HepG2 (cell line): ENCODE data around the gene LYST. TPM values are rescaled to one million over a fixed set of nuclear protein-coding genes. Genes with fewer than 3 reads are reported as not detected.
A peak's percentile ranks its signal among the peaks of the same experiment; 100 is the strongest.

Source experiments
- CREB3 ChIP-seq: sonication (generic); formaldehyde crosslinking; IDR thresholded peaks from 2 replicates; pipeline ENCODE4 v1.5.0; 2020; ENCODE audit warnings: missing genetic modification reagents
- FOSL2 ChIP-seq: sonication (generic); formaldehyde crosslinking; IDR thresholded peaks from 2 replicates; pipeline ENCODE4 v1.4.0; 2020; ENCODE audit warnings: missing genetic modification reagents
- GFI1 ChIP-seq: sonication (generic); formaldehyde crosslinking; IDR thresholded peaks from 2 replicates; pipeline ENCODE4 v1.5.0; 2020; ENCODE audit warnings: missing genetic modification reagents, mild to moderate bottlenecking, borderline replicate concordance
- GPN1 ChIP-seq: sonication (generic); formaldehyde crosslinking; IDR thresholded peaks from 2 replicates; pipeline ENCODE4 v1.5.1; 2020; ENCODE audit warnings: missing genetic modification reagents, borderline replicate concordance
- HIC2 ChIP-seq: sonication (generic); formaldehyde crosslinking; IDR thresholded peaks from 2 replicates; pipeline ENCODE4 v1.9.0; 2022; ENCODE audit warnings: low read depth, missing genetic modification reagents
- KAT2B ChIP-seq: fragments of 150-350 bp; IDR thresholded peaks from 2 replicates; pipeline ENCODE4 v1.6.1; 2014; ENCODE audit warnings: low read depth, low read length, borderline replicate concordance
- PRDM10 ChIP-seq: sonication (generic); formaldehyde crosslinking; IDR thresholded peaks from 2 replicates; pipeline ENCODE4 v1.4.0; 2020; ENCODE audit warnings: low read depth, missing genetic modification reagents
- PRDM4 ChIP-seq: sonication (generic); formaldehyde crosslinking; IDR thresholded peaks from 2 replicates; pipeline ENCODE4 v1.9.0; 2021; ENCODE audit warnings: missing genetic modification reagents, borderline replicate concordance
- RARG ChIP-seq: sonication (generic); formaldehyde crosslinking; IDR thresholded peaks from 2 replicates; pipeline ENCODE4 v1.4.0; 2020; ENCODE audit warnings: low read depth, mild to moderate bottlenecking, missing genetic modification reagents
- RFX5 ChIP-seq: IDR thresholded peaks from 2 replicates; pipeline ENCODE4 v1.6.1; 2011; ENCODE audit warnings: low read depth, low read length, improper control_type of control experiment
- SNAPC2 ChIP-seq: sonication (generic); formaldehyde crosslinking; IDR thresholded peaks from 2 replicates; pipeline ENCODE4 v1.8.1; 2022; ENCODE audit warnings: mild to moderate bottlenecking, missing genetic modification reagents
- TRAFD1 ChIP-seq: sonication (generic); formaldehyde crosslinking; IDR thresholded peaks from 2 replicates; pipeline ENCODE4 v1.5.1; 2020; ENCODE audit warnings: missing genetic modification reagents, mild to moderate bottlenecking, borderline replicate concordance
- TSC22D2 ChIP-seq: sonication (generic); formaldehyde crosslinking; IDR thresholded peaks from 2 replicates; pipeline ENCODE4 v1.5.1; 2020; ENCODE audit warnings: missing genetic modification reagents, mild to moderate bottlenecking, borderline replicate concordance
- YEATS2 ChIP-seq: sonication (generic); formaldehyde crosslinking; IDR thresholded peaks from 2 replicates; pipeline ENCODE4 v1.4.0; 2020; ENCODE audit warnings: missing genetic modification reagents, borderline replicate concordance
- ZKSCAN8 ChIP-seq: IDR thresholded peaks from 2 replicates; pipeline ENCODE4 v1.6.1; 2016; ENCODE audit warnings: borderline replicate concordance, missing genetic modification reagents, missing compliant biosample characterization
- ZNF614 ChIP-seq: IDR thresholded peaks from 2 replicates; pipeline ENCODE4 v1.6.1; 2018; ENCODE audit warnings: missing biosample characterization, missing genetic modification reagents, inconsistent platforms, borderline replicate concordance
- ZNF720 ChIP-seq: sonication (generic); formaldehyde crosslinking; IDR thresholded peaks from 2 replicates; pipeline ENCODE4 v1.4.0; 2020; ENCODE audit warnings: missing genetic modification reagents
- polyA plus RNA-seq, 8 experiments: library from polyadenylated mRNA; depleted of rRNA in 3 of 8; stranded (reverse) in 7 of 8; unstranded in 1 of 8; fragments of >200 nt; fragmentation: Illumina TruSeq in 4 of 8; extraction: Trizol in 4 of 8; gene quantifications; 2 replicates each; pipeline versions ENCODE4 v1.2.1 to v1.2.3, GENCODE V29; 2011 to 2016; ENCODE audit warnings: low read depth in 4 of 8, missing spikeins in 1 of 8, mixed read lengths in 1 of 8; ENCODE audit not compliant: insufficient read depth in 1 of 8
- total RNA-seq, 5 experiments: library from RNA; depleted of rRNA; stranded (reverse); fragments of >200 nt; fragmentation: Illumina TruSeq; extraction: Trizol; gene quantifications; 2 replicates each; pipeline ENCODE4 v1.2.3, GENCODE V29; 2016; ENCODE audit warnings: low read depth in 1 of 5

Gene LYST
- total and polyA plus RNA-seq, 2 of the 13 experiments (the other 11 are each of a cell fraction or from before 2014, with no cell fraction given): 0.91 to 2.5 TPM

- 0 out of 2 replicates have a peak, but pooled peaks have one; percentile 51 for TF ChIP-seq HIC2 (CRISPR knock-in tag)
- TF ChIP-seq YEATS2 (CRISPR knock-in tag): peak; percentile 89
- TF ChIP-seq GPN1 (CRISPR knock-in tag): no peak
- peak; percentile 70 for TF ChIP-seq FOSL2 (CRISPR knock-in tag)
- no peak for TF ChIP-seq TRAFD1 (CRISPR knock-in tag)
- TF ChIP-seq ZKSCAN8 (CRISPR knock-in tag): peak; percentile 82; the same call in 1 of the 2 replicates
- no peak for TF ChIP-seq KAT2B
- peak; percentile 55; the same call in 1 of the 2 replicates for TF ChIP-seq PRDM10 (CRISPR knock-in tag)
- no peak for TF ChIP-seq RFX5
- peak; percentile 68; the same call in 1 of the 2 replicates for TF ChIP-seq TSC22D2 (CRISPR knock-in tag)
- no peak for TF ChIP-seq CREB3 (CRISPR knock-in tag)
- TF ChIP-seq GFI1 (CRISPR knock-in tag): peak; percentile 81
- TF ChIP-seq SNAPC2 (CRISPR knock-in tag): peak; percentile 68; the same call in 1 of the 2 replicates
- TF ChIP-seq ZNF614: peak; percentile 79; the same call in 1 of the 2 replicates
- TF ChIP-seq RARG (CRISPR knock-in tag): no peak
- no peak for TF ChIP-seq ZNF720 (CRISPR knock-in tag)
- no peak for TF ChIP-seq PRDM4 (CRISPR knock-in tag)
These were observed 216.2 kb downstream of the LYST start (continued) for GRCh38 chr1:235650341-235651169.
